NT2/D1 (cell line): ENCODE measurements around the gene FSTL1.

Source experiments
- DNase-seq: peaks from one replicate; pipeline ENCODE4 v3.0.0-alpha.2; 2011; ENCODE audit warnings: low read depth, low spot score
- H3K27me3 ChIP-seq: 2 replicates; pipeline ENCODE4 v1.6.0; 2011; ENCODE audit warnings: mild to moderate bottlenecking; ENCODE audit not compliant: insufficient read length, insufficient read depth
- H3K36me3 ChIP-seq: 2 replicates; pipeline ENCODE4 v1.6.1; 2011; ENCODE audit warnings: mild to moderate bottlenecking, low read length, mixed read lengths; ENCODE audit not compliant: insufficient read depth, insufficient read length
- H3K4me1 ChIP-seq: 2 replicates; pipeline ENCODE4 v1.5.1; 2011; ENCODE audit not compliant: insufficient read depth, insufficient read length
- H3K4me3 ChIP-seq: 2 replicates; pipeline ENCODE4 v1.5.1; 2011; ENCODE audit warnings: low read depth; ENCODE audit not compliant: insufficient read length
- H3K9ac ChIP-seq: 2 replicates; pipeline ENCODE4 v1.6.0; 2011; ENCODE audit warnings: low read depth; ENCODE audit not compliant: insufficient read length
- H3K9me3 ChIP-seq: 2 replicates; pipeline ENCODE4 v1.5.1; 2011; ENCODE audit warnings: mild to moderate bottlenecking, low read length; ENCODE audit not compliant: insufficient read depth
- SUZ12 ChIP-seq: IDR thresholded peaks from 2 replicates; pipeline ENCODE4 v1.6.1; 2011; ENCODE audit not compliant: insufficient read length, insufficient read depth; ENCODE audit errors: extremely low read depth
- YY1 ChIP-seq: IDR thresholded peaks from 2 replicates; pipeline ENCODE4 v1.6.1; 2011; ENCODE audit not compliant: insufficient read length, insufficient read depth
- ZNF274 ChIP-seq: IDR thresholded peaks from 2 replicates; pipeline ENCODE4 v1.6.1; 2011; ENCODE audit warnings: mild to moderate bottlenecking, low read depth, low read length

Gene FSTL1

DNA sequence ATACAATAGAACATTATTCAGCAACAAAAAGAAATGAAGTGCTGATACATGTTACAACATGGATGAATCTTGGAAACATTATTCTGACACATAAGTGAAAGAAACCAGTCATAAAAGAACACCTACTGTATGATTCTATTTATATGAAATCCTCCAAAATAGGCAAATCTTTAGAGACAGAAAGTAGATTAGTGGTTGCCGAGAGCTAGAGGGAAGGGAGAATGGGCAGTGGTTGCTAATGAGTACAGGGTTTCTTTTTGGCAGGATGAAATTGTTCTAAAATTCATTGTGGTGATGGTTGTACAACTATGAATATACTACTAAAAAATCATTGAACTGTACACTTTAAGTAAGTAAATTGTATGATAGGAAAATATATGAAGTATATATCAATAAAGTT, 95.3 kb downstream of the FSTL1 start:
- H3K36me3 ChIP-seq: no peaks in the 10 kb centered on the region
- H3K9me3 ChIP-seq: no peaks in the 10 kb centered on the region
- H3K4me1 ChIP-seq: no peaks in the 10 kb centered on the region
- no peak overlapping the region for H3K4me3 ChIP-seq
- no peaks in the 10 kb centered on the region for H3K27me3 ChIP-seq
- no peak for TF ChIP-seq YY1
- TF ChIP-seq SUZ12: no peak
- no peak for TF ChIP-seq ZNF274
- no peak for DNase-seq
- H3K9ac ChIP-seq: no peak overlapping the region

- H3K9ac ChIP-seq: no peak overlapping the region
- no peaks in the 10 kb centered on the region for H3K9me3 ChIP-seq
- no peaks in the 10 kb centered on the region for H3K4me1 ChIP-seq
- no peak overlapping the region for H3K4me3 ChIP-seq
- H3K27me3 ChIP-seq: no peaks in the 10 kb centered on the region
- TF ChIP-seq SUZ12 (no peak), ZNF274 (no peak), YY1 (no peak)
- H3K36me3 ChIP-seq: no peaks in the 10 kb centered on the region
- DNase-seq: no peak
Observed at GRCh38 chr3:120353463-120353862, 97.3 kb downstream of the FSTL1 start.

- H3K27me3 ChIP-seq: no peaks in the 10 kb centered on the region
- no peak overlapping the region for H3K4me3 ChIP-seq
- no peak for DNase-seq
- TF ChIP-seq ZNF274 (no peak), YY1 (no peak), SUZ12 (no peak)
- no peaks in the 10 kb centered on the region for H3K9me3 ChIP-seq
- H3K9ac ChIP-seq: no peak overlapping the region
- H3K4me1 ChIP-seq: no peaks in the 10 kb centered on the region
- H3K36me3 ChIP-seq: no peaks in the 10 kb centered on the region
Observed at GRCh38 chr3:120352017-120352416, 98.8 kb downstream of the FSTL1 start.

DNA sequence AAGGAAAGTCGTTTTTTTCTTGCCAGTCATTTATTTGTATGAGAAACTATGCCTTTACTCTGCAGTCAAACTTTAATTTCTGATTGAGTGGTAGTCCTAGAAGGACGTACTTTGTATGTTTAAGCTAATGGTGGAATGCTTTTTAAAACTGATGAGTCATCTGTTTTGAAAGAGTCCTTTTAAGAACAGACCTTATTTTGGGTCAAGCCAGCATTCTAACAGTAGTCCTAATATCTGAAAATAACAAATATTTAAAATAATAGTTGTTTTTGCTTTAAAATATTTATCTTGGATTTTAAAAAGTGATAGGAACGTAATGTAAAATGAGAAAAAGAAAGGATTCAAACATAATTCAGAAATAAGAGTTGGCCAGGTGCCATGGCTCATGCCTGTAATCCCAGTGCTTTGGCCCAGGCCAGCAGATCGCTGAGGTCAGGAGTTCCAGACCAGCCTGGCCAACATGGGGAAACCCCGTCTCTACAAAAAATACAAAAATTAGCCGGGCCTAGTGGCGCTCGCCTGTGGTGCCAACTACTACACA, 100.3 kb downstream of the FSTL1 start:
- no peak overlapping the region for H3K9ac ChIP-seq
- DNase-seq: no peak
- no peak overlapping the region for H3K4me3 ChIP-seq
- H3K36me3 ChIP-seq: no peaks in the 10 kb centered on the region
- TF ChIP-seq SUZ12 (no peak), ZNF274 (no peak), YY1 (no peak)
- H3K9me3 ChIP-seq: no peaks in the 10 kb centered on the region
- H3K27me3 ChIP-seq: no peaks in the 10 kb centered on the region
- H3K4me1 ChIP-seq: no peaks in the 10 kb centered on the region

GRCh38 chr3:120349855-120350125, 101.0 kb downstream of the FSTL1 start:
- Histone ChIP-seq H3K9me3 (no peaks in the 10 kb centered on the region), H3K27me3 (no peaks in the 10 kb centered on the region), H3K9ac (peak overlapping the region; percentile 92), H3K4me1 (no peaks in the 10 kb centered on the region), H3K4me3 (peak overlapping the region; percentile 92), H3K36me3 (no peaks in the 10 kb centered on the region)
- no peak for TF ChIP-seq ZNF274
- no peak for DNase-seq

GRCh38 chr3:120348991-120349854, 101.6 kb downstream of the FSTL1 start, which contains the start of gene LRRC58:
Gene LRRC58 (minus strand): TSS chr3:120349354. CDS start chr3:120349243, 111 bp downstream.
- no peaks in the 10 kb centered on the region for H3K9me3 ChIP-seq
- H3K4me3 ChIP-seq: peak within 1 kb of the TSS; percentile 92
- TF ChIP-seq SUZ12: no peak
- no peak for TF ChIP-seq ZNF274
- TF ChIP-seq YY1: no peak
- DNase-seq: peak; percentile 68
- peak within 1 kb of the TSS; percentile 92 for H3K9ac ChIP-seq
- H3K36me3 ChIP-seq: no peaks in the 10 kb centered on the region
- no peaks in the 10 kb centered on the region for H3K4me1 ChIP-seq
- H3K27me3 ChIP-seq: no peaks in the 10 kb centered on the region

DNA sequence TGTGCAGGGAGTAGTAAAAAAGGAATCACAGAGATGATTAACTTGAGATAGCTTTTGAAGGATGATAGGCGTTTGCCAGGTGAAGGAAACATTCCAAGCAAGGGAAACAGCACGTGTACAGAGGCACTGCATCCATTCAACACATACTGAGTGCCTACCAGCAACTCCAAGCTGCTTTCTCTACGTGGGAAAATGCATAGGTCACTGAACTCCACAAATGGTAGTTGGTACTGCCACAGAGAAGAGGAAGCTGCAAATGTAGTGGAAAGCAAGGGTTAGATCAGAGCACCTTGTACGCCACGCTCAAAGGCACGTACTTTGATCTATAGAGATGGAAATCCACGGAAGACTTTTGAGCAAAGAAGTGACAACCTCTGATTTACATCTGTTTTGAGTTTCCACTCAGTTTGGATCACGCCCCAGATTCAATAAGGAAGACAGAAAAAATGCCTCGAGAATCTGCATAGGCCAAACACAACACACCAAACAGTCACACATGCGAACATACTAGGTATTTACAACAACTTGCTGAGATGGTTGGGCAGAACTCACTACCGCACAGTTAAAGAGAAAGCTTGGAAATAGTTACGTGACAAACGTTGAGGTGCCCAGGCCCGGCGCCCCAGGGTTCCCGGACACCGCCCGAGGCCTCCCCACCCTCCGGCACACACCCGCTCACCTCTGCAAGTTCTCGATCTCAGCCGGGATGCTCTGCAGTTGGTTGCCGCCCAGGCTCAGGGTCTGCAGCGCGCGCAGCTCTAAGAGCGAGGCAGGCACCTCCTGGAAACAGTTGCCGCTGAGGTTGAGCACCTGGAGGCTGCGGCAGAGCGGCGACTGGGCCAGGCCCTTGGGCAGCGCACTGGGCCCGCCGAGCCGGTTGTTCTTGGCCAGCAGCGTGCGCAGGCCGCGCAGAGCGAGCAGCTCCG, 102.5 kb downstream of the FSTL1 start:
- no peaks in the 10 kb centered on the region for H3K27me3 ChIP-seq
- TF ChIP-seq SUZ12 (no peak), ZNF274 (no peak), YY1 (no peak)

More for the DNA sequence above, 102.5 kb downstream of the FSTL1 start:
- H3K9me3 ChIP-seq: no peaks in the 10 kb centered on the region
- H3K4me1 ChIP-seq: no peaks in the 10 kb centered on the region
- DNase-seq: no peak
- no peaks in the 10 kb centered on the region for H3K36me3 ChIP-seq
- H3K9ac ChIP-seq: peak overlapping the region; percentile 92
- H3K4me3 ChIP-seq: peak overlapping the region; percentile 92
